Activated T-helper 9 cell treated with anti-CD3 and anti-CD28 coated beads, Interleukin-2, amount 50 U/mL, for 16 hours (primary cell): ENCODE measurements around the gene RTTN.

Experiments used
- DNase-seq: peaks from one replicate; pipeline ENCODE4 v3.0.0-alpha.2; 2020; ENCODE audit warnings: low read depth

The RTTN gene

GRCh38 chr18:70024093-70024492 lies 181.4 kb downstream of the RTTN start:
- DNase-seq: no peak

GRCh38 chr18:70022636-70023035 lies 182.9 kb downstream of the RTTN start:
- no peak for DNase-seq

- DNase-seq: no peak
Measured at GRCh38 chr18:70021498-70021897, 184.0 kb downstream of the RTTN start.

- DNase-seq: no peak
Measured at GRCh38 chr18:70021043-70021442, 184.4 kb downstream of the RTTN start.

- DNase-seq: no peak
Measured at GRCh38 chr18:70019991-70020390, 185.5 kb downstream of the RTTN start.

- DNase-seq: no peak
Measured at GRCh38 chr18:70019136-70019535, 186.4 kb downstream of the RTTN start.

GRCh38 chr18:70015127-70015526 lies 190.4 kb downstream of the RTTN start:
- DNase-seq: no peak

- no peak for DNase-seq
Measured at GRCh38 chr18:70005580-70005979, 199.9 kb downstream of the RTTN start.

- DNase-seq: no peak
Measured at GRCh38 chr18:70004696-70005095, 200.8 kb downstream of the RTTN start.

- DNase-seq: no peak
Measured at GRCh38 chr18:69999656-70000055, 205.8 kb downstream of the RTTN start.

GRCh38 chr18:69998523-69998987 lies 206.9 kb downstream of the RTTN start:
- no peak for DNase-seq

- no peak for DNase-seq
Measured at GRCh38 chr18:69996951-69997798, 208.3 kb downstream of the RTTN start.

GRCh38 chr18:69996417-69996816 lies 209.1 kb downstream of the RTTN start:
- DNase-seq: no peak

- no peak for DNase-seq
Measured at GRCh38 chr18:69995774-69996173, 209.7 kb downstream of the RTTN start.

GRCh38 chr18:69992776-69993175 lies 212.7 kb downstream of the RTTN start:
- DNase-seq: no peak

GRCh38 chr18:69987870-69988269 lies 217.6 kb downstream of the RTTN start:
- no peak for DNase-seq

- no peak for DNase-seq
Measured at GRCh38 chr18:69985239-69985638, 220.2 kb downstream of the RTTN start.

- DNase-seq: no peak
Measured at GRCh38 chr18:69982417-69982816, 223.1 kb downstream of the RTTN start.

GRCh38 chr18:69981948-69982347 lies 223.5 kb downstream of the RTTN start:
- no peak for DNase-seq

- no peak for DNase-seq
Measured at GRCh38 chr18:69980982-69981804, 224.3 kb downstream of the RTTN start.

GRCh38 chr18:69980509-69980908 lies 225.0 kb downstream of the RTTN start:
- no peak for DNase-seq

GRCh38 chr18:69978732-69979715 lies 226.5 kb downstream of the RTTN start:
- no peak for DNase-seq
